Measurements from ENCODE around the gene PGAP3.

DNA sequence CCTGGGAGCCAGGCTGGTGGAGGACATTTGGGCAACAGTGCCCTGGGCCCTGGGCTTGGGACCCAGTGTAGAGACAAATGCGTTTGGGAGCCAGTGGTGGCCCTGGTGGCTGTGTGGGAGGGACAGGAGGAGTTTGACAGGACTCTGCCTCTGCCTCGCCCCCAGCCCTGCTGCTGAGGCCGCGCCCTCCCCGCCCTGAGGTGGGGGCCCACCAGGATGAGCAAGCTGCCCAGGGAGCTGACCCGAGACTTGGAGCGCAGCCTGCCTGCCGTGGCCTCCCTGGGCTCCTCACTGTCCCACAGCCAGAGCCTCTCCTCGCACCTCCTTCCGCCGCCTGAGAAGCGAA is 34.6 kb downstream of the PGAP3 start:
- no peak for TF ChIP-seq POLR2A (IDR thresholded peaks at IDR 0.05; ENCODE audit: low read length)
- no peak for TF ChIP-seq GATA1 (IDR thresholded peaks at IDR 0.05; ENCODE audit: low read depth, low read length)
